Hepatocyte (in vitro differentiated cells): ENCODE measurements around the gene SURF1.

Experiments used
- CTCF ChIP-seq: fragments of 200-600 bp; sonication (generic); IDR thresholded peaks from 2 replicates; pipeline ENCODE4 v1.5.1; 2016; ENCODE audit warnings: antibody characterized with exemption, mild to moderate bottlenecking; ENCODE audit not compliant: poor library complexity
- EZH2 ChIP-seq: fragments of 200-600 bp; sonication (generic); IDR thresholded peaks from 2 replicates; pipeline ENCODE4 v1.6.1; 2016; ENCODE audit warnings: antibody characterized with exemption, mild to moderate bottlenecking, borderline replicate concordance

- TF ChIP-seq CTCF (no peak), EZH2 (no peak)
These were observed 35.8 kb downstream of the SURF1 start for GRCh38 chr9:133320421-133320881.
